GM10266 (cell line): ENCODE data around the gene CARD10.

Experiments
- DNase-seq: peaks from one replicate; pipeline ENCODE4 v3.0.0; 2012; ENCODE audit errors: extremely low spot score
- CTCF ChIP-seq: IDR thresholded peaks from 2 replicates; pipeline ENCODE4 v1.5.1; 2012; ENCODE audit warnings: mild to moderate bottlenecking, low read depth; ENCODE audit not compliant: control insufficient read depth, insufficient read depth; ENCODE audit errors: missing control alignments

Gene CARD10

GRCh38 chr22:37519268-37520195 is at the start of gene CARD10:
TSS of gene CARD10 (minus strand) at chr22:37519415. CDS start at chr22:37519200, 215 bp downstream.
- TF ChIP-seq CTCF: no peak
- peak; percentile 62 for DNase-seq

GRCh38 chr22:37568448-37569008 is 49.3 kb upstream of the CARD10 start:
- no peak for DNase-seq
- TF ChIP-seq CTCF: no peak

- no peak for TF ChIP-seq CTCF
- no peak for DNase-seq
These were observed 48.8 kb upstream of the CARD10 start for GRCh38 chr22:37568012-37568411.

- DNase-seq: peak; percentile 90
These were observed 47.9 kb upstream of the CARD10 start for GRCh38 chr22:37566903-37567798.

GRCh38 chr22:37566329-37566837 is 47.2 kb upstream of the CARD10 start:
- DNase-seq: peak; percentile 47
- TF ChIP-seq CTCF: no peak

More at GRCh38 chr22:37566903-37567798, 47.9 kb upstream of the CARD10 start:
- TF ChIP-seq CTCF: peak; percentile 97

GRCh38 chr22:37565830-37566229 is 46.6 kb upstream of the CARD10 start:
- no peak for DNase-seq
- no peak for TF ChIP-seq CTCF
